ENCODE data around the gene GORASP1. TPM values are rescaled to one million over a fixed set of nuclear protein-coding genes. Genes with fewer than 3 reads are reported as not detected.

The GORASP1 gene
- total RNA-seq, 4 donors from 2014 or later: 86.8 to 135 (median 96.3) TPM

- DNase-seq: no peak
- H3K27ac ChIP-seq: peak overlapping the region; percentile 98 to 99 (median 98)
- TF ChIP-seq CTCF (IDR thresholded peaks at IDR 0.05) (no peak), EP300 (IDR thresholded peaks at IDR 0.05; ENCODE audit: low read depth) (no peak), POLR2AphosphoS5 (IDR thresholded peaks at IDR 0.05) (no peak), POLR2A (IDR thresholded peaks at IDR 0.05) (no peak)
- no peaks in the 10 kb centered on the region for H3K27me3 ChIP-seq
- no peaks in the 10 kb centered on the region for H3K9me3 ChIP-seq
- in situ Hi-C loops (cut with MboI; ENCODE audit: low pct_ligation_motif_present in 1 of 4, low pct_unique_long_range_greater_than_20kb in 1 of 4, low sequenced_read_pairs in 3 of 4) (no loop called here), intact Hi-C loops (cut with DNase I; ENCODE audit: low total_unique reads) (no loop called here)
- WGBS, 2 donors (ENCODE audit: low coverage in 1 of 2): 56 to 57% methylated on average over 4 of the region's 4 CpGs
- H3K4me1 ChIP-seq: peaks cover 58 to 74% (median 72%) of the 10 kb centered on the region in 4 donors
- H3K36me3 ChIP-seq: peaks cover 0 to 12% (median 3%) of the 10 kb centered on the region in 4 donors
- H3K4me3 ChIP-seq: no peak overlapping the region
Measured at GRCh38 chr3:39149059-39149455, 41.6 kb upstream of the GORASP1 start.

GRCh38 chr3:39148435-39149058, 41.1 kb upstream of the GORASP1 start:
- intact Hi-C loops (cut with DNase I; ENCODE audit: low total_unique reads) (no loop called here), in situ Hi-C loops (cut with MboI; ENCODE audit: low pct_ligation_motif_present in 1 of 4, low pct_unique_long_range_greater_than_20kb in 1 of 4, low sequenced_read_pairs in 3 of 4) (no loop called here)
- DNase-seq: no peak
- Histone ChIP-seq H3K4me1 (peaks cover 56 to 71% (median 68%) of the 10 kb centered on the region in 4 donors), H3K27me3 (no peaks in the 10 kb centered on the region), H3K9me3 (no peaks in the 10 kb centered on the region), H3K27ac (peak overlapping the region; percentile 98 to 99 (median 98)), H3K4me3 (peak overlapping the region in 1 of 4 donors; percentile 32), H3K36me3 (peaks cover 0 to 17% (median 6%) of the 10 kb centered on the region in 4 donors)
- TF ChIP-seq EP300 (IDR thresholded peaks at IDR 0.05; ENCODE audit: low read depth): no peak
- no peak for TF ChIP-seq POLR2A (IDR thresholded peaks at IDR 0.05)
- no peak for TF ChIP-seq CTCF (IDR thresholded peaks at IDR 0.05)
- TF ChIP-seq POLR2AphosphoS5 (IDR thresholded peaks at IDR 0.05): no peak
- WGBS, 2 donors (ENCODE audit: low coverage in 1 of 2): 43 to 80% methylated on average over 2 to 9 of the region's 9 CpGs

GRCh38 chr3:39147711-39148434, 40.4 kb upstream of the GORASP1 start:
- WGBS, 2 donors (ENCODE audit: low coverage in 1 of 2): 37 to 45% methylated on average over 5 to 9 of the region's 9 CpGs
- in situ Hi-C loops (cut with MboI; ENCODE audit: low pct_ligation_motif_present in 1 of 4, low pct_unique_long_range_greater_than_20kb in 1 of 4, low sequenced_read_pairs in 3 of 4): no loop called here
- no peak for TF ChIP-seq EP300 (IDR thresholded peaks at IDR 0.05; ENCODE audit: low read depth)
- TF ChIP-seq CTCF (IDR thresholded peaks at IDR 0.05): no peak
- TF ChIP-seq POLR2A (IDR thresholded peaks at IDR 0.05): no peak
- TF ChIP-seq POLR2AphosphoS5 (IDR thresholded peaks at IDR 0.05): no peak
- H3K4me3 ChIP-seq: peak overlapping the region in 1 of 4 donors; percentile 32
- H3K36me3 ChIP-seq: peaks cover 0 to 24% (median 9%) of the 10 kb centered on the region in 4 donors
- intact Hi-C loops (cut with DNase I; ENCODE audit: low total_unique reads): no loop called here
- H3K4me1 ChIP-seq: peaks cover 56 to 78% (median 74%) of the 10 kb centered on the region in 4 donors
- peak overlapping the region; percentile 98 to 99 (median 98) for H3K27ac ChIP-seq
- no peaks in the 10 kb centered on the region for H3K9me3 ChIP-seq
- no peaks in the 10 kb centered on the region for H3K27me3 ChIP-seq
- DNase-seq: peak; percentile 65
